Liver (tissue), 9 donors: ENCODE data around the gene SMIM5. TPM values are rescaled to one million over a fixed set of nuclear protein-coding genes. Genes with fewer than 3 reads are reported as not detected.

ENCODE experiments used
- DNase-seq: peaks from one replicate; pipeline ENCODE4 v3.0.0-alpha.2; 2017; ENCODE audit warnings: low spot score
- H3K27ac ChIP-seq, 2 donors: one replicate each; pipeline ENCODE4 v1.7.0; 2013; ENCODE audit warnings: inconsistent platforms in 2 of 2, low read length in 2 of 2, control low read depth in 1 of 2, low read depth in 1 of 2, mild to moderate bottlenecking in 1 of 2
- H3K27me3 ChIP-seq, 4 donors: one replicate each; pipeline versions ENCODE4 v1.6.1 to v1.7.0; 2013; ENCODE audit warnings: low read length in 3 of 4, inconsistent platforms in 1 of 4, mild to moderate bottlenecking in 1 of 4, moderate library complexity in 1 of 4; ENCODE audit not compliant: control insufficient read depth in 4 of 4, insufficient read depth in 4 of 4
- H3K36me3 ChIP-seq, 4 donors: one replicate each; pipeline versions ENCODE4 v1.6.1 to v1.7.0; 2013; ENCODE audit warnings: low read length in 3 of 4, mild to moderate bottlenecking in 3 of 4, low read depth in 1 of 4, moderate library complexity in 1 of 4; ENCODE audit not compliant: control insufficient read depth in 4 of 4, insufficient read depth in 3 of 4
- H3K4me1 ChIP-seq, 4 donors: one replicate each; pipeline versions ENCODE4 v1.6.1 to v1.7.0; 2013; ENCODE audit warnings: low read length in 3 of 4, mild to moderate bottlenecking in 3 of 4, moderate library complexity in 1 of 4; ENCODE audit not compliant: control insufficient read depth in 4 of 4, insufficient read depth in 4 of 4
- H3K4me3 ChIP-seq, 3 donors: one replicate each; pipeline versions ENCODE4 v1.6.1 to v1.7.0; 2013; ENCODE audit warnings: low read length in 3 of 3, control low read depth in 1 of 3, low read depth in 1 of 3, mild to moderate bottlenecking in 1 of 3
- H3K9ac ChIP-seq, 2 donors: one replicate each; pipeline ENCODE4 v1.7.0; 2013; ENCODE audit warnings: low read length in 2 of 2, mild to moderate bottlenecking in 2 of 2, moderate library complexity in 2 of 2, control low read depth in 1 of 2, low read depth in 1 of 2
- H3K9me3 ChIP-seq, 4 donors: one replicate each; pipeline versions ENCODE4 v1.6.1 to v1.7.0; 2013; ENCODE audit warnings: low read length in 3 of 4; ENCODE audit not compliant: control insufficient read depth in 4 of 4
- EGR1 ChIP-seq, 2 donors: IDR thresholded peaks; 2 replicates each; pipeline ENCODE4 v1.6.1; 2016 to 2018; ENCODE audit warnings: antibody characterized with exemption in 2 of 2, low read depth in 2 of 2
- FOXA1 ChIP-seq: IDR thresholded peaks from 2 replicates; pipeline ENCODE4 v1.6.1; 2016; ENCODE audit warnings: antibody characterized with exemption
- FOXA2 ChIP-seq: IDR thresholded peaks from 2 replicates; pipeline ENCODE4 v1.6.1; 2016; ENCODE audit warnings: antibody characterized with exemption
- GABPA ChIP-seq, 2 donors: IDR thresholded peaks in 1 of 2; conservative IDR thresholded peaks in 1 of 2; 2 replicates each; pipeline ENCODE4 v1.6.1; 2016; ENCODE audit warnings: antibody characterized with exemption in 2 of 2, mild to moderate bottlenecking in 1 of 2, moderate library complexity in 1 of 2
- HNF4A ChIP-seq, 2 donors: conservative IDR thresholded peaks; 2 replicates each; pipeline ENCODE4 v1.6.1; 2016; ENCODE audit warnings: antibody characterized with exemption in 2 of 2, mild to moderate bottlenecking in 2 of 2
- HNF4G ChIP-seq: IDR thresholded peaks from 2 replicates; pipeline ENCODE4 v1.6.1; 2016; ENCODE audit warnings: antibody characterized with exemption
- JUND ChIP-seq, 2 donors: IDR thresholded peaks; 2 replicates each; pipeline ENCODE4 v1.6.1; 2016; ENCODE audit warnings: antibody characterized with exemption in 2 of 2
- NR2F2 ChIP-seq: IDR thresholded peaks from 2 replicates; pipeline ENCODE4 v1.6.1; 2016; ENCODE audit warnings: antibody characterized with exemption
- RAD21 ChIP-seq, 2 donors: IDR thresholded peaks; 2 replicates each; pipeline ENCODE4 v1.6.1; 2016; ENCODE audit warnings: antibody characterized with exemption in 2 of 2, mild to moderate bottlenecking in 2 of 2
- RXRA ChIP-seq, 2 donors: IDR thresholded peaks; 2 replicates each; pipeline ENCODE4 v1.6.1; 2017 to 2018; ENCODE audit warnings: antibody characterized with exemption in 2 of 2, mild to moderate bottlenecking in 1 of 2
- SP1 ChIP-seq: IDR thresholded peaks from 2 replicates; pipeline ENCODE4 v1.6.1; 2018; ENCODE audit warnings: antibody characterized with exemption, mild to moderate bottlenecking
- YY1 ChIP-seq: IDR thresholded peaks from 2 replicates; pipeline ENCODE4 v1.6.1; 2016; ENCODE audit warnings: antibody characterized with exemption, mild to moderate bottlenecking
- ZBTB33 ChIP-seq: IDR thresholded peaks from 2 replicates; pipeline ENCODE4 v1.6.1; 2016; ENCODE audit warnings: antibody characterized with exemption
- WGBS: extraction: QIAGEN DNeasy Blood & Tissue Kit; methylation state at CpG from one replicate; pipeline ENCODE4 v1.1.7; 2013; 5-methylcytosine and 5-hydroxymethylcytosine counted together
- polyA plus RNA-seq, 2 donors: library from polyadenylated mRNA; stranded (reverse) in 1 of 2; unstranded in 1 of 2; fragments of 200-250 nt in 1 of 2; fragments of >200 nt in 1 of 2; fragmentation: Nextera tagmentation in 1 of 2; extraction: Ambion mirVana in 1 of 2; gene quantifications; one replicate each; pipeline versions ENCODE4 v1.2.1 to v1.2.3, GENCODE V29; 2013 to 2015
- total RNA-seq, 2 donors: library from RNA; depleted of rRNA; stranded (reverse); fragments of >200 nt; gene quantifications; one replicate each; pipeline ENCODE4 v1.2.3, GENCODE V29; 2014
- TF ChIP-seq, protein P1 (sequence below): fragments of 150-350 bp; IDR thresholded peaks from 2 replicates; pipeline ENCODE4 v1.5.1; 2017; ENCODE audit warnings: improper control_type of control experiment, low read depth, low read length; ENCODE audit not compliant: missing input control
- TF ChIP-seq, protein P2 (sequence below): IDR thresholded peaks from 2 replicates; pipeline ENCODE4 v1.6.1; 2016; ENCODE audit warnings: antibody characterized with exemption
- TF ChIP-seq, protein P3 (sequence below): IDR thresholded peaks from 2 replicates; pipeline ENCODE4 v1.6.1; 2016; ENCODE audit warnings: antibody characterized with exemption
- donor health status: healthy.
- donor health status: healthy.
- donor health status: healthy.
- donor health status: healthy.
- donor health status: healthy.

Gene SMIM5
- total and polyA plus RNA-seq, 4 donors: 0.10 to 54.9 (median 0.18) TPM

DNA sequence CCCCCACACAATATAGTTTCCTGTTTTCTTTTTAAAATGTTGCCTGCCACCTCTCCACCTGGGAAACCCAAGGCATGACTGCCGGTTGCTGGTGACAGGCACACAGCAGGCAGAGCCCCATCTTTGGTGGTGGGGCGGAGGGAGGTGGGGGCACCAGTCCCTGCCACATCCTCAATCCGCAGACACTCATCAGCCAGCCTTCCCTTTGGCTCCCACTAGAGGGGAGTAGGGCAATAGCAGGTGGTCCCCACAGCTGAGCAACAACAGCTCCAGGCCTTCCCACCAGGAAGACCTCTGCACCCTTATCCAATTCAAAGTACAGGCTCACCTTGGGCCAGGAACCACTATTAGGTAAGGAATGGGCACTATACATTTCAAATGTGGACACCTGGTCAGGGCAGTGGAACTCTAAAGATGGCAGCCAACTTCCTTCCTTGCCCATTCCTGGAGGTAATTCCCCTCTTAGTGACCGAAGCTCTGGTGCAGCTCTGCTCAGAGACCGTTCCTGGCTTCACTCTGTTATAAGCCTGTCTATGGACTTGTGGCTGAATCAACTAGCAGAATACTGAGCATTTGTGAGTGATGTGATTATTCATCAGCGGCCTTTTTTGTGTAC lies 19.8 kb downstream of the SMIM5 start:
- Histone ChIP-seq H3K4me3 (no peak overlapping the region), H3K27ac (no peak overlapping the region), H3K9me3 (no peaks in the 10 kb centered on the region), H3K27me3 (no peaks in the 10 kb centered on the region), H3K9ac (no peak overlapping the region), H3K4me1 (no peaks in the 10 kb centered on the region), H3K36me3 (peaks cover 6 to 41% (median 16%) of the 10 kb centered on the region in 4 donors)
- WGBS: 80% methylated on average over 6 of the region's 6 CpGs
- TF ChIP-seq GABPA (IDR thresholded peaks at IDR 0.05 in 1 of 2, conservative IDR thresholded peaks at IDR 0.05 in 1 of 2): no peak
- peak; percentile 43 to 67 for TF ChIP-seq RAD21 (IDR thresholded peaks at IDR 0.05)
- TF ChIP-seq, protein P1, sequence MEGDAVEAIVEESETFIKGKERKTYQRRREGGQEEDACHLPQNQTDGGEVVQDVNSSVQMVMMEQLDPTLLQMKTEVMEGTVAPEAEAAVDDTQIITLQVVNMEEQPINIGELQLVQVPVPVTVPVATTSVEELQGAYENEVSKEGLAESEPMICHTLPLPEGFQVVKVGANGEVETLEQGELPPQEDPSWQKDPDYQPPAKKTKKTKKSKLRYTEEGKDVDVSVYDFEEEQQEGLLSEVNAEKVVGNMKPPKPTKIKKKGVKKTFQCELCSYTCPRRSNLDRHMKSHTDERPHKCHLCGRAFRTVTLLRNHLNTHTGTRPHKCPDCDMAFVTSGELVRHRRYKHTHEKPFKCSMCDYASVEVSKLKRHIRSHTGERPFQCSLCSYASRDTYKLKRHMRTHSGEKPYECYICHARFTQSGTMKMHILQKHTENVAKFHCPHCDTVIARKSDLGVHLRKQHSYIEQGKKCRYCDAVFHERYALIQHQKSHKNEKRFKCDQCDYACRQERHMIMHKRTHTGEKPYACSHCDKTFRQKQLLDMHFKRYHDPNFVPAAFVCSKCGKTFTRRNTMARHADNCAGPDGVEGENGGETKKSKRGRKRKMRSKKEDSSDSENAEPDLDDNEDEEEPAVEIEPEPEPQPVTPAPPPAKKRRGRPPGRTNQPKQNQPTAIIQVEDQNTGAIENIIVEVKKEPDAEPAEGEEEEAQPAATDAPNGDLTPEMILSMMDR: peak; percentile 48
- peak; percentile 63 for DNase-seq

- peaks cover 6 to 41% (median 14%) of the 10 kb centered on the region in 4 donors for H3K36me3 ChIP-seq
Observed at GRCh38 chr17:75654176-75654575, 20.9 kb downstream of the SMIM5 start.

DNA sequence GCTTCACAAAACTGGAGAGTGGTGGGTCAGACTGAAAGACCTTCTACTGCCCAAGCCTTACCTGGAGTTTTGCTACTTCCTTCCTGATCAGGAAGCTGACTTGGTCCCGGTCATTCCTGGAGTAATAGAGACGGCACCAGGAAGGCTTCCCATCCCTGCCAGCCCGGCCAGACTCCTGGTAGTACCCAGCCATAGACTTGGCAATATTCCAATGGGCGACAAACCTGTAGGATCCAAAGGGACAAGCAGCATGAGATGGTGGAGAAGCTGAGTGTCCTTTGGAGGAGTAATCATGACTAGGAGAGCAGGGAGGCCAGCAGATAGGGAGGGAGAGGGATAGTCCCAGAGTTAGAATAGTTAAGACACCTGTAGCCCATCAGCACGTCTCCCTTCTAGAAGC lies 25.0 kb downstream of the SMIM5 start:
- no peak overlapping the region for H3K9ac ChIP-seq
- H3K4me3 ChIP-seq: no peak overlapping the region
- H3K27ac ChIP-seq: no peak overlapping the region
- H3K4me1 ChIP-seq: no peaks in the 10 kb centered on the region
- TF ChIP-seq, protein P2, sequence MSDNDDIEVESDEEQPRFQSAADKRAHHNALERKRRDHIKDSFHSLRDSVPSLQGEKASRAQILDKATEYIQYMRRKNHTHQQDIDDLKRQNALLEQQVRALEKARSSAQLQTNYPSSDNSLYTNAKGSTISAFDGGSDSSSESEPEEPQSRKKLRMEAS: no peak
- TF ChIP-seq NR2F2: no peak
- no peak for TF ChIP-seq ZBTB33
- no peak for TF ChIP-seq HNF4G
- no peak for TF ChIP-seq FOXA2
- TF ChIP-seq, protein P3, sequence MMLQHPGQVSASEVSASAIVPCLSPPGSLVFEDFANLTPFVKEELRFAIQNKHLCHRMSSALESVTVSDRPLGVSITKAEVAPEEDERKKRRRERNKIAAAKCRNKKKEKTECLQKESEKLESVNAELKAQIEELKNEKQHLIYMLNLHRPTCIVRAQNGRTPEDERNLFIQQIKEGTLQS: no peak
- TF ChIP-seq EGR1 (IDR thresholded peaks at IDR 0.05; ENCODE audit: low read depth in 2 of 2): no peak
- no peak for TF ChIP-seq RAD21 (IDR thresholded peaks at IDR 0.05)
- no peak for TF ChIP-seq JUND (IDR thresholded peaks at IDR 0.05)
- TF ChIP-seq HNF4A (conservative IDR thresholded peaks at IDR 0.05): no peak
- TF ChIP-seq GABPA (IDR thresholded peaks at IDR 0.05 in 1 of 2, conservative IDR thresholded peaks at IDR 0.05 in 1 of 2): no peak
- TF ChIP-seq SP1: no peak
- TF ChIP-seq YY1: no peak
- TF ChIP-seq RXRA (IDR thresholded peaks at IDR 0.05): no peak
- TF ChIP-seq FOXA1: no peak
- no peaks in the 10 kb centered on the region for H3K27me3 ChIP-seq
- H3K9me3 ChIP-seq: no peaks in the 10 kb centered on the region
- WGBS: 88% methylated on average over 5 of the region's 5 CpGs
- peaks cover 8 to 44% (median 27%) of the 10 kb centered on the region in 4 donors for H3K36me3 ChIP-seq
- DNase-seq: no peak

More at GRCh38 chr17:75654176-75654575, 20.9 kb downstream of the SMIM5 start:
- Histone ChIP-seq H3K4me1 (no peaks in the 10 kb centered on the region), H3K9ac (no peak overlapping the region), H3K9me3 (no peaks in the 10 kb centered on the region), H3K27me3 (no peaks in the 10 kb centered on the region), H3K27ac (no peak overlapping the region), H3K4me3 (no peak overlapping the region)
- TF ChIP-seq NR2F2 (no peak), RAD21 (IDR thresholded peaks at IDR 0.05) (peak; percentile 28 to 35)
- 55% methylated on average over 2 of the region's 2 CpGs for WGBS
- DNase-seq: no peak
